Activated T-helper 1 cell treated with anti-CD3 and anti-CD28 coated beads, Interleukin-12 subunit alpha, Interleukin-12 subunit beta, Interleukin-2, Interleukin-4 antibody, amounts not matched to agents 30 ng/mL and 10 ng/mL and 1 ng/mL, durations not matched to agents 14 hours and 24 hours and 36 hours (primary cell): ENCODE results near the gene UBL4A. TPM values are rescaled to one million over a fixed set of nuclear protein-coding genes. Genes with fewer than 3 reads are reported as not detected.

Experiments used
- DNase-seq: peaks from one replicate; pipeline ENCODE4 v3.0.0; 2021; ENCODE audit warnings: low spot score
- H3K27ac Mint-ChIP-seq: one replicate; pipeline ENCODE4 v1.8.0; 2021; ENCODE audit warnings: mild to moderate bottlenecking, mixed read lengths
- H3K27me3 Mint-ChIP-seq: one replicate; pipeline ENCODE4 v1.8.0; 2022; ENCODE audit warnings: mild to moderate bottlenecking, moderate library complexity, mixed read lengths; ENCODE audit not compliant: insufficient read depth
- H3K36me3 Mint-ChIP-seq: one replicate; pipeline ENCODE4 v1.8.0; 2021; ENCODE audit warnings: low read depth, mixed read lengths
- H3K4me1 Mint-ChIP-seq: one replicate; pipeline ENCODE4 v1.8.0; 2021; ENCODE audit warnings: low read depth, mixed read lengths
- H3K4me3 Mint-ChIP-seq: one replicate; pipeline ENCODE4 v1.8.0; 2021; ENCODE audit warnings: mild to moderate bottlenecking, moderate library complexity, mixed read lengths
- H3K9me3 Mint-ChIP-seq: one replicate; pipeline ENCODE4 v1.8.0; 2021; ENCODE audit warnings: mixed read lengths
- intact Hi-C: fragments of 100-400 bp; cut with micrococcal nuclease; formaldehyde crosslinking; loops from one replicate; pipeline ENCODE4 v1.15.1; 2024
- total RNA-seq: library from RNA; stranded (reverse); gene quantifications from 2 replicates; pipeline ENCODE4 v1.2.3, GENCODE V29; 2022

Gene UBL4A
- total RNA-seq, 1 donor from 2014 or later, result 59.2 TPM

DNA sequence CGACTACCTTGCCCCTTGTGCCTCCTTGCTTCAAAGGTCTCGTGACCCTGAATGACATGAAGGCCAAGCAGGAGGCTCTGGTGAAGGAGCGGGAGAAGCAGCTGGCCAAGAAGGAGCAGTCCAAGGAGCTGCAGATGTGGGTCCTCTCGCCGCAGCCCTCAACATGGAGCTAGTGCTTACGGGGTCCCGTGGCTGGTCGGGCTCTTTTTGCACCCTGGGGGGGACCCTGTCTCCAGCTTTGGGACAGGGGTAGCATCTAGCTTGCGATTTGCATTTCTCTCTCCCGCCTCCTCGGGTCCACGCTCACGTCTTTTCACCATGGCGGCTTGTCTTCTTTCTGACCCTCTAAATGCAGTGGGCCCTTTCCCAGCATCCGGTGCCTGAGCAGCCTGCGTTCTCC is 40.6 kb downstream of the UBL4A start:
- Mint-ChIP-seq H3K4me3 (peak overlapping the region; percentile 42), H3K4me1 (no peaks in the 10 kb centered on the region), H3K27ac (peak overlapping the region; percentile 52), H3K27me3 (no peaks in the 10 kb centered on the region), H3K9me3 (no peaks in the 10 kb centered on the region), H3K36me3 (peaks cover 11% of the 10 kb centered on the region)
- no peak for DNase-seq
- intact Hi-C loops, result no loop called here

DNA sequence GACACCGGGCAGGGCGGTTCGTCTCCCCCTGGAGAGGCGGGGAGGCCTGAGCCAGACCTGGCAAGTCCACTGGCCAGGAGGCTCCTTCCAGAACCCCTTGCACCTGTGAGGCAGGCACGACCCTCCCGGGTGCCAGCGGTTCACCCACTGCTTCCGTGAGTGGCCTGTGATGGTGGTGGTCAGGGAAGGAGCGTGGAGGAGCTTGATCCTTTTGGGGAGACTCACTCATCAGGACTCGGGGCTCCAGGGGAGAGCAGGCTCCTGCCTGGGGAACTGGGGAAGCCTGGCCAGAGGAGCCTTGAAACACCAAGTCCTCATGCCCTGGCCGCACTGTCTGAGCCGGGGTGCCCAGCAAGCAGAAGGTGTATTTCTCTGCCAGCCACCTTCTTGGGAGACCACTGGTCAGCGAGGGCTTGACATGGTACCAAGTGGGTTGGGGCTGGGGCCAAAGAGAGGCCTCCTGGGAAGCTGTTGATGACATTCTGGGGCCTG is 41.6 kb downstream of the UBL4A start:
- no peaks in the 10 kb centered on the region for H3K9me3 Mint-ChIP-seq
- intact Hi-C loops, result loop anchor here (1.0 kb wide), 1 partner anchor 34 kb away; no protein-coding TSS in a partner anchor
- H3K4me1 Mint-ChIP-seq, result no peaks in the 10 kb centered on the region
- H3K27ac Mint-ChIP-seq, result no peak overlapping the region
- DNase-seq, result no peak
- H3K4me3 Mint-ChIP-seq, result peak overlapping the region; percentile 65
- no peaks in the 10 kb centered on the region for H3K27me3 Mint-ChIP-seq
- peaks cover 11% of the 10 kb centered on the region for H3K36me3 Mint-ChIP-seq

DNA sequence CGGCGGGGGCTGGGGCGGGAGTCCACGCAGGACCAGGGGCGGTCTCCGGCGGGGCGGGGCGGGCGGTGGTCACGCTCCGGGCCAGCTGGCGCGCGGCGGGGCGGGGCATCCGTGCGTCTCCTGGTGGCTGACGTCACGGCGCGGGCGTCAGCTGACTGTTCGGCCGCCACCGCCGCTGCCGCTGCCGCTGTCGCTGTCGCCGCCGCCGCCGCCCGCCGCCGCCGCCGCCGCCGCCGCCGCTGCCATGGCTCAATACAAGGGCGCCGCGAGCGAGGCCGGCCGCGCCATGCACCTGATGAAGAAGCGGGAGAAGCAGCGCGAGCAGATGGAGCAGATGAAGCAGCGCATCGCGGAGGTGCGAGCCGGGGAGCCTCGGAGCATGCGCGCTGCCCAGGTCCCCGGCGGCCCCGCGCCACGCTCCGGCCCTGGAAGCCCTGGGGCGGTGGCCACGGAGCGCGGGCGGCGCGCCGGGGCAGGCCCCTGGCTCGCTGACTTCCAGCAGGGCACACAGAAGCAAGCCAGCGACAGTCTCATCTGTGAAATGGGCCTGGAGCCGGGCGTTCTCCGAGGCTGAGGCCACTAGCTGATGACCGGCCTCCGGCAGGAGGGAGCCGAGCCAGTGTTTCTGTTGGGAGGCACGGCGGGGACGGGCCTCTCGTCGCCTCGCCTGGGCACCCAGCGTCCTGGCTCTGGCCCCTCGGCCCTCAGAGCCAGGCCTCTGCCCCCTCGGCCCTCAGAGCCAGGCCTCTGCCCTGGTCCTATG is 42.2 kb downstream of the UBL4A start, which contains the start of gene FAM50A:
TSS of gene FAM50A (plus strand) at position 150 of the 763 bp plus-strand sequence. CDS start at position 245, 95 bp downstream.
- H3K27me3 Mint-ChIP-seq, result no peaks in the 10 kb centered on the region
- H3K36me3 Mint-ChIP-seq, result peaks cover 11% of the 10 kb centered on the region
- H3K4me3 Mint-ChIP-seq, result peak within 1 kb of the TSS; percentile 78
- intact Hi-C loops, result loop anchor here (1.0 to 2.0 kb wide), 2 partner anchors 34 to 47 kb away; partner anchors contain the start of gene SLC10A3
- peak; percentile 73 for DNase-seq
- peak within 1 kb of the TSS; percentile 78 for H3K27ac Mint-ChIP-seq
- no peaks in the 10 kb centered on the region for H3K4me1 Mint-ChIP-seq
- H3K9me3 Mint-ChIP-seq, result no peaks in the 10 kb centered on the region

DNA sequence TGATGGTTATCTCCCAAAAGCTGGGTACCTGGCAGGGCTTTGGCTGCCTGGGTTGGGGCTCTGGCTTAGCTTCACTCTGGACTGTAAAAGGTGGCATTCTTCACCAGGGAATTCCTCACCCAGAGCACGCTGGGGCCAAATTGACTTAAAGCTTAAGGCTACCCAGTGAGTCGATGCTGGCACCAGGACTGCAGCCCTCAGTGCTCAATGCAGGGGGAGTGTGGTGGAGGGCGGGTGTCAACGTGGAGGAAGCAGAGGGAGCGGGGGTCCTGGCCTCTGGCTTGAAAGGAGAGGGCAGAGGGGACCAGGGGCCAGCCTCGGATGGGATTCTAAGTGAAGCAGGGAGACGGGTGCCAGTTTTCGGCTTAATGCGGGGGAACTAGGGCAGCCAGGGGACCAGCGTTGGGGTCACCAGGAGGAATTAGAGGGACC is 42.9 kb downstream of the UBL4A start:
- DNase-seq, result no peak
- Mint-ChIP-seq H3K36me3 (peaks cover 12% of the 10 kb centered on the region), H3K27me3 (no peaks in the 10 kb centered on the region), H3K4me3 (peak overlapping the region; percentile 78), H3K9me3 (no peaks in the 10 kb centered on the region), H3K27ac (peak overlapping the region; percentile 78), H3K4me1 (no peaks in the 10 kb centered on the region)
- intact Hi-C loops, result loop anchor here (2.0 kb wide), 1 partner anchor 47 kb away; the partner anchor contains the start of gene SLC10A3

DNA sequence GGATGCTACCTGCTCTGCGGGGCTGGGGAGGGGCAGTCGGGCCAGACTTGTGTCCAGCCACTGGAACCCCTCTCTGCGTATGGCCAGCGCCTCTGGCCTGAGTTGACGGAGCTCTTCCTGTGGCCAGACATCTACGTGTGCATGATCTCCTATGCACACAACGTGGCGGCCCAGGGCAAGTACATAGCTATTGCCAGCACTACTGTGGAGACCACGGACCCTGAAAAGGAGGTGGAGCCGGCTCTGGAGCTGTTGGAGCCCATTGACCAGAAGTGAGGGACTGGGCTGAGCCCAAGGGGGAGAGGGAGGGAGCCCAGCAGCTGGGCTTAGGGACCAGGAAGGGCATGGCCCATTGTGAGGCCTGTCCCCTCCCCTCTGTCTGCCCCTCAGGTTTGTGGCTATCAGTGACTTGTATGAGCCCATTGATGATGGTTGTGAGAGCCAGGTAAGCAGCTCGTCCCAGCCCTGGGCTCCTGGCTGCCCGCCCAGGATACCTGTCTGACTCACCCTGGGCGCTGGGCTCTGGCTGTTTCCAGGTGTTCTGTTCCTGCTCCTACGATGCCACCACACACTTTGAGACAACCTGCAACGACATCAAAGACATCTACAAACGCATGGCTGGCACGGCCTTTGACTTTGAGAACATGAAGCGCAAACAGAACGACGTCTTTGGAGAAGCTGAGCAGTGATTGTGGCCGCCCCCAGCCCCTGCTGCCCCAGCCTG is 44.3 kb downstream of the UBL4A start:
- Mint-ChIP-seq H3K27me3 (no peaks in the 10 kb centered on the region), H3K4me3 (no peak overlapping the region), H3K4me1 (no peaks in the 10 kb centered on the region), H3K27ac (no peak overlapping the region), H3K9me3 (no peaks in the 10 kb centered on the region), H3K36me3 (peaks cover 10% of the 10 kb centered on the region)
- DNase-seq, result no peak
- intact Hi-C loops, result loop anchor here (2.0 kb wide), 1 partner anchor 49 kb away; the partner anchor contains the start of gene SLC10A3

DNA sequence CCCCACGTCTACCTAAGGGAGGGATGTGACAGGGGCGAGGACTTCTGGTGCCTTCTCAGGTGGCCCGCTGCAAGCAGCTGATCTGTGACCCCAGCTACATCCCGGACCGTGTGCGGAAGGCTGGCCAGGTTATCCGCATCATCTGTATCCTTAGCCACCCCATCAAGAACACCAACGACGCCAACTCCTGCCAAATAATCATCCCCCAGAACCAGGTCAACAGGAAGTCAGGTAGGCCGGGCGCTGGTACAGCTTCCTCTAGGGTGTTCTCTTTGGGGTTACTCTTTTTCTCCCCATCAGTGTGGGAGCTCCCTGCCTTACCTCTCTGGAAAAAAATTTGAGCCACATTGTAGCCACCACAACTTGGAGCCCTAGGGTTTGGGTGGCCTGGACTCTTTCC is 44.9 kb downstream of the UBL4A start:
- peaks cover 7% of the 10 kb centered on the region for H3K36me3 Mint-ChIP-seq
- H3K27ac Mint-ChIP-seq, result no peak overlapping the region
- no peaks in the 10 kb centered on the region for H3K27me3 Mint-ChIP-seq
- H3K4me1 Mint-ChIP-seq, result no peaks in the 10 kb centered on the region
- DNase-seq, result no peak
- H3K9me3 Mint-ChIP-seq, result no peaks in the 10 kb centered on the region
- no peak overlapping the region for H3K4me3 Mint-ChIP-seq
- intact Hi-C loops, result no loop called here

DNA sequence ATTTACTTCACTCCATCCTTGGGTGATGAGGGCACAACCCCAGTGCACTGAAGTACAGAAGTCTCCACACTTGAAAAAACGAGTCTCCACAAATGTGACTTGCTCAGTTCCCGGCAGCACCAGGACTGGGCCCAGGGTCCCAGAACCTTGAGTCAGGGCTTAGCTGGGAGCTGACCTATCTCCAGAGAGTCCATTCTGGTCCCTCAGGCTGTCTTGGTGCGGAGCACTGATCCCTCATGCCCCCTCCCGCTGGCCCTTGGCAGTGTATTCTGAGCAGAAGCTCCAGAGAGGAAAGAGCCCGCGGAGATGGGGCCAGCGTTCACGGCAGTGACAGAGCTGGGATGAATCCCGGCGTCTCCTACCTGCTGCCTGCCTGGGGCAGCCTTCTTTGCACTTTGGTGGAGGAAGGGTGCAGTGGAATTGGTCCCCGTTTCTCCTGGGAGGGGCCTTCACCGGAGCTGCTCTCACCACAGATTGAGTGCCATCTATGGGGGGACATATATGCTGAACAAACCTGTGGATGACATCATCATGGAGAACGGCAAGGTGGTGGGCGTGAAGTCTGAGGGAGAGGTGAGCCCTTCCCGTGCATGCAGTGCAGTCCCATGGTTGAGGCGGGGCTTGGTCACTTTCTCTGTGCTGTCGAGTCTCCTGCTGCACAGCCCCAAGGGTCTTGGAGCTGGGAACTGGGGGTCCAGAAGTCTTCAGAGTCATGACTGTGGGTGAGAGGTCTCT is 45.6 kb downstream of the UBL4A start:
- H3K36me3 Mint-ChIP-seq, result peaks cover 11% of the 10 kb centered on the region
- intact Hi-C loops, result no loop called here
- no peak for DNase-seq
- no peaks in the 10 kb centered on the region for H3K27me3 Mint-ChIP-seq
- H3K4me1 Mint-ChIP-seq, result peaks cover 6% of the 10 kb centered on the region
- H3K9me3 Mint-ChIP-seq, result no peaks in the 10 kb centered on the region
- H3K27ac Mint-ChIP-seq, result no peak overlapping the region
- no peak overlapping the region for H3K4me3 Mint-ChIP-seq

DNA sequence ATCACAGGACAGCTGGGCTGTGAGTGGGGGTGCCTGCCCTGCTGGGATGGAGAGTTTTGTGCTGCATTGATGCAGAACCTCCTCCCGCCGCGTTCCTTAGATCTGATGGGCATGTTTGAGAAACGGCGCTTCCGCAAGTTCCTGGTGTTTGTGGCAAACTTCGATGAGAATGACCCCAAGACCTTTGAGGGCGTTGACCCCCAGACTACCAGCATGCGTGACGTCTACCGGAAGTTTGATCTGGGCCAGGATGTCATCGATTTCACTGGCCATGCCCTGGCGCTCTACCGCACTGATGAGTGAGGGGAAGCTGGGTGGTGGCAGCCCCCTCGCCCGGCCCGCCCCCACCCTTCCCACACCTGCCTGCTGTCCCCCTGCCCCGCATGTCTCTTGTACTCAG is 46.6 kb downstream of the UBL4A start:
- Mint-ChIP-seq H3K4me1 (peaks cover 6% of the 10 kb centered on the region), H3K27me3 (no peaks in the 10 kb centered on the region), H3K4me3 (no peak overlapping the region), H3K36me3 (peaks cover 14% of the 10 kb centered on the region), H3K9me3 (no peaks in the 10 kb centered on the region), H3K27ac (no peak overlapping the region)
- no peak for DNase-seq
- intact Hi-C loops, result no loop called here

DNA sequence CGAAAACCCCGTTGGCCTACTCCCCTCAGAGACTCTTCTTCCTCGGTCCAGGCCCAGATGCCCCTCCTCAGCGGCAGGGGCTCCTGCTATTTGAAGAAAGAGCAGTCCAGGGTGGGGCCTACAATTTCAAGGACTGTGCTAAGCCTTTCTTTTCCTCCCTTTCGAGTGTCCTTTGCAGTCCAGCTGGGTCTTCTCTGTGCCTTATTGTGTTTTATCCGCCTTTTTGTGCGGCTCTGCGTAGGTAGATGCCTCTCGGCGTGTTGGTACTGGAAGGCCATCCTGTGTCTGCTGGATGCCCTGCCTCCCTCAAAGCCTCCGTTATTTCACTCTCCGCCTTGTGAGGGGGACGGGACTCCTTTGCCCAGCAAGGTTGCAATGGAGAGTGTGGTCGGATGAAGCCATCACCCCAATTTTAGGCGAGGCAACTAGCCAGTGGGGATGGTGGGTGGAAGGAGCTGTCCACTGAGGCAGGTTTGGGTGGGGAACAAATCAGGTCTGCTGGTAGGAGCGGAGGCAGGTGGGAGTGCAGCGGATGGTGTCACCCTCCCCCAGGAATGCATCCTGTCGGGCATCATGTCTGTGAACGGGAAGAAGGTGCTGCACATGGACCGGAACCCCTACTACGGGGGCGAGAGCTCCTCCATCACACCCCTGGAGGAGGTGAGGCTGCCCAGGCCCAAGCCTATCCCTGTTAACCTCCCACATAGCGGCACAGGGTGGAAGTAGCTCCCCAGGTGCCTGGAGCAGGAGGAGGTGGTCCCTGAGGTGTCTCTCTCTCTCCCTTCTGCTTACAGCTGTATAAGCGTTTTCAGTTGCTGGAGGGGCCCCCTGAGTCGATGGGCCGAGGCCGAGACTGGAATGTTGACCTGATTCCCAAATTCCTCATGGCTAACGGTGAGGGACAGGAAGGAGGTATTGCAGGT is 48.2 kb downstream of the UBL4A start:
- H3K27ac Mint-ChIP-seq, result peak overlapping the region; percentile 77
- no peaks in the 10 kb centered on the region for H3K9me3 Mint-ChIP-seq
- H3K27me3 Mint-ChIP-seq, result no peaks in the 10 kb centered on the region
- no peak for DNase-seq
- intact Hi-C loops, result loop anchor here (2.0 kb wide), 1 partner anchor 41 kb away; the partner anchor contains the start of gene LAGE3
- peak overlapping the region; percentile 87 for H3K4me3 Mint-ChIP-seq
- H3K36me3 Mint-ChIP-seq, result peaks cover 15% of the 10 kb centered on the region
- peaks cover 6% of the 10 kb centered on the region for H3K4me1 Mint-ChIP-seq

DNA sequence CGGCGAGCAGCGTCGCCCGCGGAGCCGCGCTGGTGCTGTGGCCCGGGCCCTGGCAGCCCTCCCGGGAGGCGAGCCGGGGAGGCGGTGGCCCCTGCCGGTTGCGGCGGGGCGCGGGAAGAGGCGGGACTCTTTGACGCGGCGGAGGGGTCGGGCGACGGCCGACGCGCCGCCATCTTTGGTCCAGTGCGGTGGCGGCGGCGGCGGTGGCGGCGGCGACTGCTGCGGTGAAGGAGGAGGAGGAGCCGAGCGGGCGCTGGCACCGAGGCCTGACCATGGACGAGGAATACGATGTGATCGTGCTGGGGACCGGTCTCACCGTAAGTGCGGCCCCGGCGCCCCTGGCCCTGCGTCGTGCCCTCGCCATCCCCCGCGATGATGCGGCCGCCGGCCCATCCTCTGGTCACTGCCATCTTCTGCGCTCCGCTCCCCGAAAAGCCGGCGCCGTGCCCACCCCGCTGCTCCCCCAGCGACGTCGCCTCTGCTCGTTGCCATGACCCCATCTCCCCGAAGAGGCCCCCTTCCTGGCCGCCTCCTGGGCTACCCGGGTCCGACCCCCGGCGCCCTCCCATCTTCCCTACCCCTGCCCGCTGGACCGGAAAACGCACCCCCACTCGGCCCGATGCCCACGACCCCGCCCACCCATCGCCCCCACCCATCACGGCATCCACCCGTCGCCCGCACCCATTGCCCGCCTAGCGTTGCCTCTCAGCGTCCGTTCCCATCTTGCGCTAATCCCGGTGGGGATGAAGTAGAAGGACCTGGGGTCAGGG is 49.2 kb downstream of the UBL4A start, which contains the start of gene GDI1:
TSS of gene GDI1 (plus strand) at position 172 of the 770 bp plus-strand sequence. CDS start at position 273, 101 bp downstream.
- Mint-ChIP-seq H3K27ac (peak within 1 kb of the TSS; percentile 77), H3K4me3 (peak within 1 kb of the TSS; percentile 87), H3K36me3 (peaks cover 19% of the 10 kb centered on the region), H3K9me3 (no peaks in the 10 kb centered on the region), H3K4me1 (peaks cover 6% of the 10 kb centered on the region), H3K27me3 (no peaks in the 10 kb centered on the region)
- intact Hi-C loops, result loop anchor here (2.0 kb wide), 1 partner anchor 42 kb away; the partner anchor contains the start of gene LAGE3
- DNase-seq, result peak; percentile 48

DNA sequence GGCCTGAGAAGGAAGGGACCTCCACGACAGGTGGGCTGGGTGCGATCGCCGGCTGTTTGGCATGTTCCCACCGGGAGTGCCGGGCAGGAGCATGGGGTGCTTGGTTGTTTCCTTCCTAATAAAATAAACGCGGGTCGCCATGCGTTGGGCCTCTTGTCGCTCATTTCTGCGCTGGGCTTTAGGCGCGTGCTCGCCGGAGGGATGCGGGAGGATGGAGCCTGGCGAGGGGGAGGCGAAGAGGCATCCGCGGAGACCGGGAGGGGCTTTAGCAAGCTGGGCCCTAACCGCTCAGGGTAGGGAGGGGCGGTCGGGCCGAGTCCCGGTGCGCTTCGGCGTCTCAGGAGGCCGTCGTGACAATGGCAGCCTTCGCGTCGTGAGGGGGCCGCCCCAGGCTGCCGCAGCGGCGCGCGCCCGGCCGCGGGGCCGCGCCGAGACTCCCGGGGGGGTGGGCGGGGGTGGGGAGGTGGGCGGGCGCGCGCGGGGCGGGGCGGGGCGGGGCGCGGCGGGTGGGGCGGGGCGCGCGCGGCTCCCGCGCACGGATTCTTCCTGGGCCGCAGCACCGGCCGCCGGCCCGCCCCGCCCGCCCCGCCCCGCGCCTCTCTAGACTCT is 49.9 kb downstream of the UBL4A start:
- intact Hi-C loops, result loop anchor here (2.0 kb wide), 1 partner anchor 42 kb away; the partner anchor contains the start of gene LAGE3
- Mint-ChIP-seq H3K9me3 (no peaks in the 10 kb centered on the region), H3K36me3 (peaks cover 22% of the 10 kb centered on the region), H3K4me1 (peaks cover 6% of the 10 kb centered on the region), H3K27me3 (no peaks in the 10 kb centered on the region), H3K27ac (peak overlapping the region; percentile 76), H3K4me3 (peak overlapping the region; percentile 83)
- peak; percentile 49 for DNase-seq
